ENCODE data around the gene ASIC4.

Gene ASIC4

GRCh38 chr2:219545295-219545942 lies 31.1 kb downstream of the ASIC4 start:
- H3K4me3 ChIP-seq (replicated peaks in 1 of 2; ENCODE audit: low read depth in 2 of 2, low read length in 2 of 2): no peak overlapping the region
- no peak for DNase-seq (ENCODE audit: low read depth in 2 of 2)
- TF ChIP-seq CTCF (IDR thresholded peaks at IDR 0.05; ENCODE audit: low read depth, low read length): no peak

- TF ChIP-seq CTCF (IDR thresholded peaks at IDR 0.05; ENCODE audit: low read depth, low read length): no peak
- no peak overlapping the region for H3K4me3 ChIP-seq (replicated peaks in 1 of 2; ENCODE audit: low read depth in 2 of 2, low read length in 2 of 2)
- DNase-seq (ENCODE audit: low read depth in 2 of 2): no peak
Observed at GRCh38 chr2:219545943-219546352, 31.7 kb downstream of the ASIC4 start.

GRCh38 chr2:219547621-219548020 lies 33.3 kb downstream of the ASIC4 start:
- no peak for DNase-seq (ENCODE audit: low read depth in 2 of 2)
- no peak for TF ChIP-seq CTCF (IDR thresholded peaks at IDR 0.05; ENCODE audit: low read depth, low read length)
- H3K4me3 ChIP-seq (replicated peaks in 1 of 2; ENCODE audit: low read depth in 2 of 2, low read length in 2 of 2): no peak overlapping the region

- H3K4me3 ChIP-seq (replicated peaks in 1 of 2; ENCODE audit: low read depth in 2 of 2, low read length in 2 of 2): no peak overlapping the region
- DNase-seq (ENCODE audit: low read depth in 2 of 2): no peak
- no peak for TF ChIP-seq CTCF (IDR thresholded peaks at IDR 0.05; ENCODE audit: low read depth, low read length)
Observed at GRCh38 chr2:219548990-219549389, 34.7 kb downstream of the ASIC4 start.

- no peak for TF ChIP-seq CTCF (IDR thresholded peaks at IDR 0.05; ENCODE audit: low read depth, low read length)
- DNase-seq (ENCODE audit: low read depth in 2 of 2): no peak
- no peak overlapping the region for H3K4me3 ChIP-seq (replicated peaks in 1 of 2; ENCODE audit: low read depth in 2 of 2, low read length in 2 of 2)
Observed at GRCh38 chr2:219549619-219550018, 35.3 kb downstream of the ASIC4 start.

- no peak for TF ChIP-seq CTCF (IDR thresholded peaks at IDR 0.05; ENCODE audit: low read depth, low read length)
- peak overlapping the region; percentile 57 to 69 for H3K4me3 ChIP-seq (replicated peaks in 1 of 2; ENCODE audit: low read depth in 2 of 2, low read length in 2 of 2)
- DNase-seq (ENCODE audit: low read depth in 2 of 2): peak; percentile 5 to 60
Observed at GRCh38 chr2:219551441-219552381, 37.4 kb downstream of the ASIC4 start.

Measured in cardiac fibroblast (primary cell).